NCI-H1417 (cell line): ENCODE results near the gene IRS1.
A peak's percentile ranks its signal among the peaks of the same experiment; 100 is the strongest.

Experiments
- DNase-seq, 3 experiments: peaks; one replicate each; lab custom pipeline; 2025; lab: John Stamatoyannopoulos, UW

IRS1 gene

GRCh38 chr2:226754821-226755604 is 44.6 kb downstream of the IRS1 start:
- DNase-seq, result no peak

- DNase-seq, result peak in 1 of 3 experiments; percentile 57
Observed at GRCh38 chr2:226752887-226753286, 46.7 kb downstream of the IRS1 start.

GRCh38 chr2:226747288-226747687 is 52.3 kb downstream of the IRS1 start:
- DNase-seq, result no peak

- DNase-seq, result no peak
Observed at GRCh38 chr2:226746196-226746800, 53.3 kb downstream of the IRS1 start.

GRCh38 chr2:226743915-226744314 is 55.7 kb downstream of the IRS1 start:
- DNase-seq, result no peak

- DNase-seq, result no peak
Observed at GRCh38 chr2:226742347-226742746, 57.3 kb downstream of the IRS1 start.

GRCh38 chr2:226740039-226740648 is 59.5 kb downstream of the IRS1 start:
- no peak for DNase-seq

- DNase-seq, result no peak
Observed at GRCh38 chr2:226739545-226740030, 60.0 kb downstream of the IRS1 start.

GRCh38 chr2:226738821-226739544 is 60.6 kb downstream of the IRS1 start:
- DNase-seq, result no peak

GRCh38 chr2:226738191-226738820 is 61.3 kb downstream of the IRS1 start:
- no peak for DNase-seq

GRCh38 chr2:226736382-226736781 is 63.2 kb downstream of the IRS1 start:
- DNase-seq, result no peak

- DNase-seq, result no peak
Observed at GRCh38 chr2:226733927-226734564, 65.6 kb downstream of the IRS1 start.

GRCh38 chr2:226733189-226733858 is 66.3 kb downstream of the IRS1 start:
- no peak for DNase-seq

- no peak for DNase-seq
Observed at GRCh38 chr2:226732478-226733188, 67.0 kb downstream of the IRS1 start.

- no peak for DNase-seq
Observed at GRCh38 chr2:226730481-226730880, 69.1 kb downstream of the IRS1 start.

GRCh38 chr2:226728996-226729395 is 70.6 kb downstream of the IRS1 start:
- DNase-seq, result peak in 2 of 3 experiments; percentile 5 to 67

GRCh38 chr2:226727251-226727650 is 72.4 kb downstream of the IRS1 start:
- DNase-seq, result no peak

- no peak for DNase-seq
Observed at GRCh38 chr2:226726546-226726945, 73.1 kb downstream of the IRS1 start.

- DNase-seq, result no peak
Observed at GRCh38 chr2:226725126-226725860, 74.3 kb downstream of the IRS1 start.
